ENCODE measurements around the gene GJD2. TPM values are rescaled to one million over a fixed set of nuclear protein-coding genes. Genes with fewer than 3 reads are reported as not detected.

Gene GJD2
- total RNA-seq: not detected in 2 replicates

GRCh38 chr15:34754674-34755418 is at the start of gene GJD2:
Gene GJD2, minus strand, starts transcription at chr15:34754998. Its CDS starts 510 bp downstream, at chr15:34754488.

DNA sequence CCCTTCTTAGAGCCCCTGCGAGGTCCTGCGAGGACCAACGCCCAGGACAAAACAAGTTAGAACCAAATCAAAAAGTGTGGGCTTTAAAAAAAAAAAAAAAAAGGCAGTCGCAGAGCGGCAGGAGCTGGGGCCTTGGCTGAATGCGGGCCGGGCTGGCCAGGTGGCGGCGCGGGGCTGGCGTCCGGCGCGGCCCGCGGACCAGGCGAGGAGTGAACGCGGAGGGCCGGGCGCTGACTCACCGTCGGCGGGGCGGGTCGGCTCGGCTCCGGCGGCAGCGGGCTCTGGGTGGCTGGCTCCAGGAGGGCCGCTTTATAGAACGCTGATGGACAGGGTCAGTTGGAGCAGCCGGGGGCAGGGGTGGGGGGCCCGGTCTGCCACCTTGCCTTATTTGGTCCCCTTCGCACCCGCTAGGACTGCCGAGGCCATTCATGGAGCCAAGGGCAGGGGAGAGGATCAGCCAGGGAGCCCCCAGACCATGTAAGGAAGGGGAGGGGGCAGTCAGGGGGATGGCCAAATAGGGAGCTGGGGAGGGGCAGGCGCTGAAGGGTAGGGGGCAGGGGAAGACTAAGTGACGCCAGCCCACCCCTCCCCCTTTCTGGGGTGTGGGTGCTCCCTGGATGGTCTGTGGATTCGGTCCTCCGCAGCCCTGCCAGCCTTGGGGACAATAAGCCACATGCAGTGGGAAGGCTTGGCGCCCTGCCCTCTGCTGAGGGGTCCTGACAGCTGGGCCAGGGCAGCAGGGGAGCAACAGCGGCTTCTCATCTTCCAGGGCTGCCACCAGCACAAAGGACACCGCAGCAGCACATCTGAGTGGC is 40.7 kb upstream of the GJD2 start, which contains the start of gene ACTC1:
Gene ACTC1, minus strand, starts transcription at position 283 of the 815 bp plus-strand sequence. CDS start 741 bp downstream, outside the sequence.

Other genes with a start within 250 kb of the GJD2 start
- gene GOLGA8B, start 171.3 kb downstream of the GJD2 start, total RNA-seq: 8.3 and 9.2 TPM in 2 replicates
- 0.12 and 70.4 TPM in 2 replicates for gene ACTC1, start 40.6 kb upstream of the GJD2 start, total RNA-seq
- gene AQR, start 214.7 kb upstream of the GJD2 start, total RNA-seq: 14.7 and 19.1 TPM in 2 replicates
- gene ZNF770, start 233.3 kb upstream of the GJD2 start, total RNA-seq: 13.3 and 16.7 TPM in 2 replicates